Gastrocnemius medialis (tissue), 4 donors: ENCODE data around the gene RAD51D.

Experiments
- CTCF ChIP-seq, 5 experiments: fragments of 450-650 bp in 3 of 5; fragments of 200-600 bp in 2 of 5; sonication (generic) in 2 of 5; IDR thresholded peaks in 4 of 5; conservative IDR thresholded peaks in 1 of 5; 1 replicate in 4 of 5; 2 replicates in 1 of 5; pipeline ENCODE4 v1.5.1; 2016 to 2019; ENCODE audit warnings: antibody characterized with exemption in 5 of 5, mild to moderate bottlenecking in 3 of 5, moderate library complexity in 3 of 5
- POLR2A ChIP-seq, 2 donors: fragments of 450-650 bp; IDR thresholded peaks; one replicate each; pipeline ENCODE4 v1.6.1; 2017; ENCODE audit warnings: antibody characterized with exemption in 2 of 2, mild to moderate bottlenecking in 2 of 2, moderate library complexity in 2 of 2

GRCh38 chr17:35051183-35051578, 68.5 kb downstream of the RAD51D start:
- TF ChIP-seq CTCF (IDR thresholded peaks at IDR 0.05 in 4 of 5, conservative IDR thresholded peaks at IDR 0.05 in 1 of 5) (no peak), POLR2A (IDR thresholded peaks at IDR 0.05) (no peak)
